NCI-H2107 treated with DMSO at 0.1 percent for 48 hours (cell line): Measurements from ENCODE around the gene BTBD2.

Experiments
- DNase-seq: peaks from one replicate; lab custom pipeline; 2025; ENCODE audit not compliant: unreplicated experiment; lab: John Stamatoyannopoulos, UW

BTBD2 gene

GRCh38 chr19:1944916-1945561, 70.5 kb downstream of the BTBD2 start:
- no peak for DNase-seq

- no peak for DNase-seq
These were observed 71.2 kb downstream of the BTBD2 start for GRCh38 chr19:1944088-1944915.

- no peak for DNase-seq
These were observed 71.8 kb downstream of the BTBD2 start for GRCh38 chr19:1943661-1944087.

- DNase-seq = no peak
These were observed 72.5 kb downstream of the BTBD2 start for GRCh38 chr19:1942934-1943555.

- peak; percentile 23 for DNase-seq
These were observed 73.2 kb downstream of the BTBD2 start for GRCh38 chr19:1942078-1942933.

GRCh38 chr19:1941146-1942077, 74.1 kb downstream of the BTBD2 start, which contains the start of gene CSNK1G2:
TSS of gene CSNK1G2 (plus strand) at chr19:1941172. CDS start at chr19:1969773, 28,601 bp downstream.
- DNase-seq = no peak

GRCh38 chr19:1938071-1938470, 77.4 kb downstream of the BTBD2 start:
- no peak for DNase-seq

- DNase-seq = no peak
These were observed 78.5 kb downstream of the BTBD2 start for GRCh38 chr19:1936916-1937610.

GRCh38 chr19:1936430-1936829, 79.1 kb downstream of the BTBD2 start:
- no peak for DNase-seq

- no peak for DNase-seq
These were observed 79.9 kb downstream of the BTBD2 start for GRCh38 chr19:1935484-1936208.
